GM21526 (cell line): Measurements from ENCODE around the gene SNAI3.

Experiments
- ATAC-seq: cut with Tn5 transposase; IDR thresholded peaks from one replicate; pipeline ENCODE4 v1.9.1; 2021; ENCODE audit warnings: moderate library complexity; ENCODE audit not compliant: unreplicated experiment, low FRiP score

The SNAI3 gene

GRCh38 chr16:88639231-88640038 lies 46.9 kb downstream of the SNAI3 start:
- no peak for ATAC-seq

- ATAC-seq: no peak
Observed at GRCh38 chr16:88638323-88639230, 47.7 kb downstream of the SNAI3 start, which contains the start of gene IL17C. IL17C (plus strand) TSS chr16:88638572; CDS start chr16:88638642, 70 bp downstream.

- no peak for ATAC-seq
Observed at GRCh38 chr16:88636488-88637265, 49.6 kb downstream of the SNAI3 start.

- no peak for ATAC-seq
Observed at GRCh38 chr16:88635671-88636319, 50.5 kb downstream of the SNAI3 start.

GRCh38 chr16:88634994-88635670 lies 51.2 kb downstream of the SNAI3 start:
- no peak for ATAC-seq

GRCh38 chr16:88634141-88634993 lies 51.9 kb downstream of the SNAI3 start:
- no peak for ATAC-seq

GRCh38 chr16:88633684-88634140 lies 52.6 kb downstream of the SNAI3 start:
- ATAC-seq: no peak

- no peak for ATAC-seq
Observed at GRCh38 chr16:88632587-88632930, 53.7 kb downstream of the SNAI3 start.

- no peak for ATAC-seq
Observed at GRCh38 chr16:88631920-88632586, 54.3 kb downstream of the SNAI3 start.

- no peak for ATAC-seq
Observed at GRCh38 chr16:88631384-88631783, 54.9 kb downstream of the SNAI3 start.

GRCh38 chr16:88630941-88631340 lies 55.4 kb downstream of the SNAI3 start:
- ATAC-seq: no peak

GRCh38 chr16:88630433-88630832 lies 55.9 kb downstream of the SNAI3 start:
- no peak for ATAC-seq

GRCh38 chr16:88629835-88630234 lies 56.5 kb downstream of the SNAI3 start:
- ATAC-seq: no peak

- ATAC-seq: no peak
Observed at GRCh38 chr16:88628512-88628974, 57.8 kb downstream of the SNAI3 start.
